Measurements from ENCODE around the gene EIF5.

- no peak for TF ChIP-seq CTCF (IDR thresholded peaks at IDR 0.05 in 2 of 3, conservative IDR thresholded peaks at IDR 0.05 in 1 of 3; ENCODE audit: borderline replicate concordance in 1 of 3, insufficient read depth in 1 of 3, low read depth in 2 of 3, low read length in 2 of 3)
- TF ChIP-seq EZH2 (IDR thresholded peaks at IDR 0.05), result no peak
- no peak for TF ChIP-seq ZNF274 (IDR thresholded peaks at IDR 0.05; ENCODE audit: low read depth, low read length)
- no peak for TF ChIP-seq EZH2phosphoT487 (IDR thresholded peaks at IDR 0.05; ENCODE audit: borderline replicate concordance)
- no peak for TF ChIP-seq REST (IDR thresholded peaks at IDR 0.05; ENCODE audit: low read depth)
Observed at GRCh38 chr14:103367995-103368394, 34.0 kb downstream of the EIF5 start.

Measured in HCT116 (cell line).